RPMI8226 (cell line): Measurements from ENCODE around the gene ZC3H8.

Source experiments
- DNase-seq: peaks from one replicate; pipeline ENCODE4 v3.0.0-alpha.2; 2015

Gene ZC3H8

DNA sequence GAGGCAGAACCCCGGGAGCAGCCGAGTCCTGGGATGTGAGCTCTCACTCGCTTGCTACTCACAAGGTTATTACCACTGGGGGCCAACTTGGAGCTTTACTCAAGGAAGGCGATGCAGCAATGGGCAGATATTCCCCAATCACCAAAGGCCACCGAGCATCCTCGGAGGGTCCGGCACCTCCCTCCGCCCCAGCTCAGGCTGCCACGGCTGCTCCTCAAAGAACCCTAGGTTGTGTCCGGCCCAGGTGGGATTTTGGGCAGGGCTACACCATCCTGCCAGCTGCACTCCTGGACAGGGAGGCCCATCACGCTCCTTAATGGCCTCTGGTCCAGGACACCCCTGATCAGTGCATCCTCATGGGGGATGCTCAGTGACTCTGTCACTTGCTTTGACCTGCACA, 91.9 kb downstream of the ZC3H8 start:
- DNase-seq: no peak

DNA sequence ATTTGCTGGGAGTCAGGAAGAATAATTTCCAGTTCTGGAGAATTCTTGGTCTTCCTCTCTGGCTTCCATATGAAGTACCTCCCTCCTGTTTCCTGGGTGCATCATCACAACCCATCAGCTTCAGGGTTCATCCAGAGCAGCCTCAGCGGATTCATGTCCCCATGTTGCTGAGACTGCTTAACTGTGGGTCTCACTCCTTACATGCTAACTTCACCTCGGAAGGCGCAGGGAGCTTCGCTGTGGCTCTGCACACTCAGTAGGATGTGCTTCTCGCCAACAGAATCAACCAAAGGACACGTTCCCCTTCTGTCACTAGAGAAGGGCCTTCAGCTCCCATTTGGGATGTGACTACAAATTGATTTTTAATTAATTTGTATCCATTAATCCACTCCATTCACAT, 92.5 kb downstream of the ZC3H8 start:
- no peak for DNase-seq
